ENCODE data around the gene MRPL49. TPM values are rescaled to one million over a fixed set of nuclear protein-coding genes. Genes with fewer than 3 reads are reported as not detected.

The MRPL49 gene
- total and polyA plus RNA-seq, 9 of the 15 experiments (the other 6 are each of a cell fraction or from before 2014, with no cell fraction given) = 74.3 to 132 (median 91.2) TPM

GRCh38 chr11:65095974-65096806 lies 25.9 kb upstream of the MRPL49 start, which contains the start of gene VPS51 (continued):
- peak; percentile 87 to 95; a peak in 3 of 4 replicates for TF ChIP-seq SIN3A (IDR thresholded peaks at IDR 0.05; ENCODE audit: borderline replicate concordance in 2 of 2, control insufficient read depth in 1 of 2, low read depth in 2 of 2, low read length in 2 of 2)
- no peak for TF ChIP-seq HEY1 (CRISPR knock-in tag; IDR thresholded peaks at IDR 0.05; ENCODE audit: borderline replicate concordance)
- peak; percentile 77 for TF ChIP-seq TAF7 (tag; IDR thresholded peaks at IDR 0.05)
- no peak for TF ChIP-seq HSF4 (CRISPR knock-in tag; IDR thresholded peaks at IDR 0.05; ENCODE audit: borderline replicate concordance)
- peak; percentile 88 for TF ChIP-seq MYC (IDR thresholded peaks at IDR 0.05; ENCODE audit: low read depth, low read length)
- peak; percentile 72; the same call in 1 of the 2 replicates for TF ChIP-seq MYC (CRISPR knock-in tag; IDR thresholded peaks at IDR 0.05; ENCODE audit: borderline replicate concordance, low read depth)
- TF ChIP-seq RB1 (IDR thresholded peaks at IDR 0.05; ENCODE audit: low read depth) = peak; percentile 94
- TF ChIP-seq RBM39 (optimal IDR thresholded peaks at IDR 0.05; ENCODE audit: low read depth, low read length) = no peak
- no peak for TF ChIP-seq ZNF23 (CRISPR knock-in tag; IDR thresholded peaks at IDR 0.05)
- no peak for TF ChIP-seq PURB (CRISPR knock-in tag; IDR thresholded peaks at IDR 0.05; ENCODE audit: low read depth)
- TF ChIP-seq VEZF1 (CRISPR knock-in tag; IDR thresholded peaks at IDR 0.05) = peak; percentile 87
- TF ChIP-seq NKRF (IDR thresholded peaks at IDR 0.05; ENCODE audit: borderline replicate concordance) = peak; percentile 76; the same call in 1 of the 2 replicates
- TF ChIP-seq CREM (IDR thresholded peaks at IDR 0.05; ENCODE audit: low read depth) = peak; percentile 86
- TF ChIP-seq HIVEP1 (CRISPR knock-in tag; IDR thresholded peaks at IDR 0.05) = peak; percentile 72; the same call in 1 of the 2 replicates
- peak; percentile 46 for TF ChIP-seq HNRNPLL (IDR thresholded peaks at IDR 0.05; ENCODE audit: low read depth, low read length, poor library complexity, severe bottlenecking)
- peak; percentile 97 for TF ChIP-seq NR2C1 (IDR thresholded peaks at IDR 0.05)
- peak; percentile 97 for TF ChIP-seq NR2C1 (tag; IDR thresholded peaks at IDR 0.05)
- TF ChIP-seq KHSRP (IDR thresholded peaks at IDR 0.05) = no peak
- no peak for TF ChIP-seq MTF1 (CRISPR knock-in tag; IDR thresholded peaks at IDR 0.05; ENCODE audit: borderline replicate concordance)
- peak; percentile 54; the same call in 1 of the 2 replicates for TF ChIP-seq FOXJ2 (tag; IDR thresholded peaks at IDR 0.05)
- 0 out of 4 replicates have a peak, but pooled peaks of 1 of the 2 experiments have one; percentile 37 for TF ChIP-seq MLX (CRISPR knock-in tag; conservative IDR thresholded peaks at IDR 0.05)
- no peak; the same call in 1 of the 2 replicates for TF ChIP-seq SNIP1 (IDR thresholded peaks at IDR 0.05; ENCODE audit: low read depth)
- TF ChIP-seq ZNF57 (CRISPR knock-in tag; IDR thresholded peaks at IDR 0.05) = peak; percentile 57; the same call in 1 of the 2 replicates
- peak; percentile 94 for TF ChIP-seq RBFOX2 (IDR thresholded peaks at IDR 0.05; ENCODE audit: low read depth, low read length)
- peak; percentile 91 for TF ChIP-seq SP1 (CRISPR knock-in tag; IDR thresholded peaks at IDR 0.05)
